MV-4-11 (cell line): ENCODE data around the gene TTLL8.
"Not testable (repeated sequence)": the region's sequence is repeated elsewhere in the genome, so short reads cannot be mapped to it uniquely, and the experiment has no call there.

ENCODE experiments used
- DNase-seq: peaks from one replicate; lab custom pipeline; 2025; lab: John Stamatoyannopoulos, UW

The TTLL8 gene

GRCh38 chr22:50058061-50058905, at the start of gene TTLL8:
Gene TTLL8 (minus strand): TSS chr22:50058298.
- no peak for DNase-seq

- no peak for DNase-seq
These were observed 49.4 kb upstream of the TTLL8 start for GRCh38 chr22:50107529-50107928.

DNA sequence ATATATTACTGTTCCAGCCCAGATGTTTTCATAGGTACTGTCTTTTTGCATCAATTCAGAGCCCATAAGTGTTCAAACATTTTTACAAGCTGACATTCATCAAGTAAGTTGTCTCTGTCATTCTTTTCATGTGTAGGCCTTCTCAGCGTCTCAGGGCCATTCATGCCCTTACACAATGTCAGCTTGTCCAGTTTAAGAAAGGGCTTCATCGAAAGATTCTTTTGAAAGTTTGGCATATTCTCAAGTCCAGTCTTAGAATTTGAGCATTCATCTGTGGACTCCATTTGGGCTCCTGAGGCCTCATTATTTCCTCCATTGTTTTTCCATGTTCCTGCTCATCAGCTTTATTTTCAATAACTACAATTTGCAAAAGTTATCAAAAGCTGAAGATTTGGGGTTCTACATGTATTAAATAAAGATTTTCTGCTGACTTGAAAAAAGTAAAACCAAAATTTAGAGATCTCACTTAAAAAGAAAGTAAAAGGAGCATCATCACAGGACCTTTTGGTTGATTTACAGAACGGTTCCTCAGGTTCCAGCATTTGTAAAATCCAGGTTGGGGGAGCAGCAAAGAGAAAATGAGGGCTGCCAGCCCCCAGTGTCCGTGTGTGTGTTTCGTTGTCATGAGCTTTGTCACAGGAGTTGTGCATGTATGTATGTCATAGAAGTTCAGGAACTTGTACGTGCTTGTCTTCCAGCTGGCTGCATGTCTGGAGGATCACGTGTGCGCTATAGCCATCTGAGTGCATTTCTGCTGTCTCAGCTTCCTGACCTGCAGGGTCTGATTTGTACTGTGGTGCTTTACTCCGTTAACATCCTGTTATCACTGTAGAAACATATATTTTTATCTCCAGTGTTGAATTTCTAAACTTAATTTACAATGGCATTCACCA, 47.4 kb upstream of the TTLL8 start:
- DNase-seq, result no peak

- no peak for DNase-seq
These were observed 46.0 kb upstream of the TTLL8 start for GRCh38 chr22:50104141-50104544.

- DNase-seq, result no peak
These were observed 44.8 kb upstream of the TTLL8 start for GRCh38 chr22:50102946-50103345.

DNA sequence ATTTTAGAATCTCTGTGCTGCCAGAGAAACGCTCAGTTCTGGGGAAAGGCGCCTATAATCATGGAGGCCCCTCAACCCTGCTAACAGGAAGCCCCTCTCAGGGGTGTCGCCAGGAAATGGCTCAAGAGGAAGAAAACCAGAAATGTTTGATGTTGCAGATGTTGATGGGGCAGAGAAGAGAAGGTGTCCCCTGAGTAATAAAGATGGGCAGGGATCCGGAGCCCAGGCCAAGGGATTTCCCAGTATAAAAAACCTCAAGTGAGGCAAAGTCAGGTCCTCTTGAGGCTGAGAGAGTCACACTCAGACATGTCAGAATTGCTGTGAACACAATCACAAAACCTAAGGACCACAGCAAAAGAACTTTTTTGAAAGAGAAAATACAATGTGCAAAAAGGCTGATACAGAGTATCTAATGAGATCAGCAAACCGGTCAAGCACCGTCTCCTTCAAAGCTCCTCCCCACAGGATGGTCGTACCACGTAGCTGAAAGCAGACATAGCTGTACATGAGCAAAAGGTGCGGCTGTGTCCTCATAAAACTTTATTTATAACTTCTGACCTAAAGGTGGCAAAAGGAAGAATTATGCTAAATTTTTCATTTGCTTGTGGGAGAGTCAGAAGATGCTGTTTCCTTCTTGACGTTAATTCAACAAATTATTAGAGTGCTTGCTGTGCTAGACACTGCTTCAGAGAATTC, 43.9 kb upstream of the TTLL8 start:
- DNase-seq, result no peak

DNA sequence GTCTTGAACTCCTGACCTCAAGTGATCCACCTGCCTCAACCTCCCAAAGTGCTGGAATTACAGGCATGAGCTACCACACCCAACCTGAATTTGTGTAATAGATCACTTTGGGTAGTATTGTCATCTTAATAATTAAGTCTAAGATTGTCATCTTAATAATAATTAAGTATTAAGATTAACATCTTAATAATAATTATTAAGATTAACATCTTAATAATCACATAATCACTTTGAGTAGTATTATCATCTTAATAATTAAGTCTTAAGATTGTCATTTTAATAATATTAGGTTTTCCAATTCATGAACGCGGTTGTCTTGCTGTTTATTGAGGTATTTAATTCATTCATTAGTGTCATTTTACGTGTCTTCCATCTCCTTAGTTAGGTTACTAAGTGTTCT, 40.0 kb upstream of the TTLL8 start:
- no peak for DNase-seq

- no peak for DNase-seq
These were observed 34.2 kb upstream of the TTLL8 start for GRCh38 chr22:50092342-50092741.

GRCh38 chr22:50091092-50091768, 33.1 kb upstream of the TTLL8 start:
- no peak for DNase-seq

GRCh38 chr22:50090412-50090714, 32.3 kb upstream of the TTLL8 start:
- DNase-seq, result no peak

DNA sequence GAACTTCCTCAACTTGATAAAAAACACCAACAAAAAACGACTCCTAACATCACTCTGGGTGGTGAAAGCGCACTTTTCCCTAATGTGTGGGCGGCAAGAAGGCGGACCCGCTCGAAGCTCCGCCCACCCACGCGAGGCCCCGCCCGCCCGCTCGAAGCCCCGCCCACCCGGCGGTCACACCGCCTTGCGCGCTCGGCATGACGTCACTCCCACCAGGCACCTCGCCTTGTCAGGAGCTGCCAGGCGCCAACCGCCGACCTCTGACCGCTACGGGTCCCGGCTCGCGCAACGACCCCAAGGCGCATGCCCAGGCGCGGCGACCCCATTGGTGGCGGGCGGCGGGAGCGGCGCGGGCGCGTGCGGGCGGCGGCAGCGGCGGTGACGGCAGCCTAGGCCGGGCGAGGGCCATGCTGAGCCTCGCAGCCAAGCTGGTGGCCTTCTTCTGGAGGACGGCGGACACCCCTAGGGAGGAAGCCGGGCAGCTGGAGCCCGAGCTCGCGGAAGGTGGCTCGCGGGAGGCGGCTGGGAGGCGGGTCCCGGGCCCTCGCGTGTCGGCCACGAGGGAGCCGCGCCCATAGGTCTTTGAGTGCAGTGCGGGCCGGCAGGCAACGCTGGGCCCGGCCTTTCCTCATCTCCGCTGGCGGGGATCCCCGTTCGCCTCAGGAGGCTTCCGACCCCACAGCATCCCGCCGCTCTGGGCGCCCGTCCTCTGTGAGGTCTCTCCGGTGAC, 31.7 kb upstream of the TTLL8 start, which contains the start of gene MOV10L1:
MOV10L1 (plus strand) TSS at position 325 of the 730 bp plus-strand sequence; CDS start at position 408, 83 bp downstream.
- peak; percentile 80 for DNase-seq

DNA sequence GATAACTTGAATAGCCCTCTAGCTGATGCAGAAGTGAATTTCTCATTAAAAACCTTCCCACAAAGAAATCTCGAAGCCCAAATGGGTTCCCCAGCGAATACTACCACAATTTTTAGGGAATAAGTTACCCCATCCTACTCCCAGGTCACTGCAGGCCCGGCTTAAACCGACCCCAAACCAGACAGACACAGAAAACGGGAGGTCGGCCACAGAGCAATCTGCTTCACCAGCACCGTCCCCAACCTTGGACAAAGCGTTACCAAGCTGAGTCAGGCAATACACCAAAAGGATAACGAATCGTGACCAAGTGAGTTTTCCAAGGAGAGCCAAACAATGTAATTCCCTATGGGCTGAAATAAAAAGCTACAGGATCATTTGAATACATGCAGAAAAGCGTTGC, 31.1 kb upstream of the TTLL8 start:
- no peak for DNase-seq

- no peak for DNase-seq
These were observed 30.0 kb upstream of the TTLL8 start for GRCh38 chr22:50088096-50088495.

GRCh38 chr22:50087646-50088045, 29.5 kb upstream of the TTLL8 start:
- DNase-seq, result no peak

- DNase-seq, result not testable (repeated sequence)
These were observed 28.9 kb upstream of the TTLL8 start for GRCh38 chr22:50086975-50087374.

DNA sequence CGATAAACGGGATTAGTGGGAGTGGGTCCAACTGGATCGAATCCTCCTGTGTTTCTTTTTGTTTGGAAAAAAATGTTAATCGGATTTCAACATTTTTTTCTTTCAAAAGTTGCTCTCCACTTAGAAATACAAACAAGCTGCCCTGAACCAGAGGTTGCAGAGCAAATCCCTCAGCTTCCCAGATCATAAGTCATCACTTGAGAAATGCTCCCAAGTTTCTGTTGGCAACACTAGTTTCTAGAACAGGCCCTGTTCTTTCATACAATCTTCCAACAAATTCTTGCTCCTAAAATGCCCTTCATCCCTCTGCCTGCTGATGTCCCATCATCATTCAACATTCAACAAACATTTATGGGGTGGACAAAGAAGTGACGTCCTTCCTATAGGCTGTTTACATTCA, 28.4 kb upstream of the TTLL8 start:
- DNase-seq, result no peak

DNA sequence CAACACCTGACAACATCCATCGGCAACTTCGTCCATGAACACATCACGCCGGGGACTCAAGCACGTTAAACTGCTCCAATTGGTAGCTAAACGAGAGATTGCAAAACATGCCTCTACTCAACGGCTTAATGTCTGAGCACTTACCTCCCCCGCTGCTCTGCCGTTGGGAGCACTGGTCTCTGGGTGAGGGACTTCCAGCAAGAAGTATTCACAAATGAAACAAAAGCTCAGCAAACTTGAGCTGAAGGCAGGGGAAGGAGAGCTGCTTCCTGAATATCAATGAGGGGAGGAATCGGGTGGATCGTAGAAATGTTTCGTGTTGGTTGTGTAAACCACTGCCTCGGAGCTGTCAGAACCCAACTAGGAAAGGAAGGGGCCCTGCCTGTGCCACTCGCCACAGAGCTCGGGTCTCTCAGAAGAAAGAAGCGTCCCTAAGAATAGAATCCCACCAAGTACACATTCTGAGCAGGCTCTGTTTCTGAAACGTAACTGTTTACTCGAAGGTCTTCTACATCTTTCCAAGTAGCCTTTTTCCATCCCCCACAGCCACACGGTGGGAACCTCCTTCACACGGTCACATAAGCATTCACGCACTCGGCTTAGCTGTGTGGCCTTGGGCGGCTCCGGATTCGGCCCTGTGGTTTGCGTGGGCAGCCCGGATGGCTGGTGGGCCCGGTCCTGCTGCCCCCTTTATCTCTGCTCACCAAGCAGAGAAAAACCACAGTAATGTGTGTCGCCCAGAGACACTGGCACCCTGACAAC, 27.3 kb upstream of the TTLL8 start, which contains the start of gene MLC1:
MLC1 (minus strand) TSS at position 216 of the 762 bp plus-strand sequence. CDS start 524 bp downstream, outside the sequence.
- DNase-seq, result peak; percentile 92

- DNase-seq, result peak; percentile 16
These were observed 26.5 kb upstream of the TTLL8 start for GRCh38 chr22:50084614-50085021.

DNA sequence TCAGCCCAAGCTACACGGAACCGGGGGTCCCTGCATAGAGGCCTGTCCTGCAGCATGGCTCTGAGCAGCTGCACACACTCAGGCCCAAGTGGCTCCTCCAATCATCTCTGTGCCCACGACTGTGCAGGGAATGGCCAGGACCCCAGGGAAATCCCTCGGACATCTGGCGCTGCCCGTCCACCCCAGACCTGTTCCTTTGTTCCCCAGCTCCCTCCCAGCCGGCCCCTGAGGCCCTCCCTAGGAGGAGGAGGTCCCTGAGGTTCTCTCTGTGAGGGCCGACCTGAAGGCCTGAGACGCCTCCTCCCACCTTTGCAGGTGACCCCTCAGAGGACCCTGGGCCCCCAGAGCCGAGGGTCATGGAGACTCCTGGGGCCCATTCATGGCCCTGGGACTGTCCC, 26.0 kb upstream of the TTLL8 start:
- DNase-seq, result no peak

DNA sequence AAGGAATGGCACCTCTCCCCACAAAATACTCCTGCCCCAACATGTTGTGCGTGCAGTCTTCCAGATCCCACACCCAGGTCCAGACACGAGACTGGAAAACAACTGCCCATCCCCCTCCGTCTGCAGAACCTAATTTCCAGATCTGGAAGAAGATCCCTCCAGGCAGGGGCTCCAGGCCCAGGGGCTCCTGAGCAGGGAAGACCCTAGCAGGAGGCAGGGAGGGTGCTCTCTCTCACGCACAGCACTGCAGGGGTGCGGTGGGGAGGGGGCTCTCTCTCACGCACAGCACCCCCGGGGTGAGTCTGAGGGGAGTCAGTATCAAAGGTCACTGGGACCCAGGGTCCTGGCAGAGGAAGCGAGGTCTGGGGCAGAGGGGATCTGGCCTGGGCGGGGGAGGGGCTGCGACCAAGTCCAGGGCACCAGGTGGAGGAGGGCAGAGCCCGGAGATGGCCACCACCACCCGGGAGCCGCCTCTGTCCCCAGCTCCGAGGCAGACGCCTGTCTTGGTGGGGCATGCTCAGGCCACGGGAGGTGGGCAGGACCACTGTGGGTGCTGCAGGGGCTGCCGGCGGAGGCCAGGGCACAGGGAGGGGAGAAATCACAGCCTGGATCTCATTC, 25.5 kb upstream of the TTLL8 start:
- DNase-seq, result no peak
